Mesothelial cell of epicardium (in vitro differentiated cells): ENCODE measurements around the gene NOB1. TPM values are rescaled to one million over a fixed set of nuclear protein-coding genes. Genes with fewer than 3 reads are reported as not detected.

Source experiments
- DNase-seq, 2 experiments: peaks; one replicate each; pipeline ENCODE4 v3.0.0; 2021; ENCODE audit warnings: low spot score in 2 of 2; ENCODE audit not compliant: unreplicated experiment in 2 of 2
- H3K27ac Mint-ChIP-seq: 2 replicates; pipeline ENCODE4 v1.8.0; 2021; ENCODE audit warnings: mixed read lengths
- H3K27me3 Mint-ChIP-seq: 2 replicates; pipeline ENCODE4 v1.8.0; 2021; ENCODE audit warnings: low read depth, mixed read lengths
- H3K36me3 Mint-ChIP-seq: 2 replicates; pipeline ENCODE4 v1.8.0; 2021; ENCODE audit warnings: mixed read lengths
- H3K4me1 Mint-ChIP-seq: 2 replicates; pipeline ENCODE4 v1.8.0; 2021; ENCODE audit warnings: mixed read lengths
- H3K4me3 Mint-ChIP-seq: 2 replicates; pipeline ENCODE4 v1.8.0; 2021; ENCODE audit warnings: mild to moderate bottlenecking, moderate library complexity, mixed read lengths
- H3K9me3 Mint-ChIP-seq: 2 replicates; pipeline ENCODE4 v1.8.0; 2021; ENCODE audit warnings: mixed read lengths
- total RNA-seq: library from RNA; stranded (reverse); gene quantifications from 3 replicates; pipeline ENCODE4 v1.2.1, GENCODE V29; 2021
- TF ChIP-seq, protein P1 (sequence below): fragments of 200-600 bp; sonication (generic); IDR thresholded peaks from one replicate; pipeline ENCODE4 v1.5.0; 2021; ENCODE audit warnings: antibody characterized with exemption; ENCODE audit not compliant: unreplicated experiment

Gene NOB1
- total RNA-seq, 1 donor from 2014 or later, result 52.9 TPM

DNA sequence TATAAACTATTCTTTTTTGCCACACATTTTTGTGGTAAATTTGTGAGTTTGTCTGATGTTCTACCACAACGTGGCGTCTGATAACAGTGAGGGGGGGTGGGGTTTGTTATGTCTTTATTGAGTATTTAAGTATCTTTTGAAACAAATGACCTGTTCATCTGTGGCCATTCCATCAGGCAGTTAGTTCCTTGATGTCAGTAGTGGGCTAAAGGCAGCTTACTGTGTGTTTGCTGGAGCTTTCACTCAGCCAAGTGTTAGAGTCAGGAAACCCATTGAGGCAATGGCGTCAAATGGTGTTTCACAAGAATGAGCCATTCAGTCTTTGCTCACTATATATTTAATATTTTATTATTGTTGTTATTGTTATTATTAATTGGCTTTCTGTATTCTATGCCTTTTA is 56.3 kb downstream of the NOB1 start:
- no peak overlapping the region for H3K27ac Mint-ChIP-seq
- no peaks in the 10 kb centered on the region for H3K4me1 Mint-ChIP-seq
- H3K9me3 Mint-ChIP-seq, result no peaks in the 10 kb centered on the region

DNA sequence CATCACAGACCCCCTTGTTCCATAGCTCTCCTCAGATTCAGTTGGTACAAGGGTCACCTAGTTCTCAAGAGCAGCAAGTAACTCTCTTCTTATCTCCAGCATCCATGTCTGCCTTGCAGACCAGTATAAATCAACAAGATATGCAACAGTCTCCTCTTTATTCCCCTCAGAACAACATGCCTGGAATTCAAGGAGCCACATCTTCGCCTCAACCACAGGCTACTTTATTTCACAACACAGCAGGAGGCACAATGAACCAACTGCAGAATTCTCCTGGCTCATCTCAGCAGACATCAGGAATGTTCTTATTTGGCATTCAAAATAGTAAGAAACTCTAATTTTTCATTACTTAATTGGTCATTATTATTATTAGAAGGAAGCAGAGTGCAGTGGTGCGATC is 60.8 kb downstream of the NOB1 start:
- Mint-ChIP-seq H3K36me3 (peaks cover 40% of the 10 kb centered on the region), H3K27me3 (no peaks in the 10 kb centered on the region), H3K4me1 (peaks cover 2% of the 10 kb centered on the region), H3K27ac (no peak overlapping the region), H3K9me3 (no peaks in the 10 kb centered on the region), H3K4me3 (no peak overlapping the region)
- TF ChIP-seq, protein P1, sequence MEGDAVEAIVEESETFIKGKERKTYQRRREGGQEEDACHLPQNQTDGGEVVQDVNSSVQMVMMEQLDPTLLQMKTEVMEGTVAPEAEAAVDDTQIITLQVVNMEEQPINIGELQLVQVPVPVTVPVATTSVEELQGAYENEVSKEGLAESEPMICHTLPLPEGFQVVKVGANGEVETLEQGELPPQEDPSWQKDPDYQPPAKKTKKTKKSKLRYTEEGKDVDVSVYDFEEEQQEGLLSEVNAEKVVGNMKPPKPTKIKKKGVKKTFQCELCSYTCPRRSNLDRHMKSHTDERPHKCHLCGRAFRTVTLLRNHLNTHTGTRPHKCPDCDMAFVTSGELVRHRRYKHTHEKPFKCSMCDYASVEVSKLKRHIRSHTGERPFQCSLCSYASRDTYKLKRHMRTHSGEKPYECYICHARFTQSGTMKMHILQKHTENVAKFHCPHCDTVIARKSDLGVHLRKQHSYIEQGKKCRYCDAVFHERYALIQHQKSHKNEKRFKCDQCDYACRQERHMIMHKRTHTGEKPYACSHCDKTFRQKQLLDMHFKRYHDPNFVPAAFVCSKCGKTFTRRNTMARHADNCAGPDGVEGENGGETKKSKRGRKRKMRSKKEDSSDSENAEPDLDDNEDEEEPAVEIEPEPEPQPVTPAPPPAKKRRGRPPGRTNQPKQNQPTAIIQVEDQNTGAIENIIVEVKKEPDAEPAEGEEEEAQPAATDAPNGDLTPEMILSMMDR, result no peak
- no peak for DNase-seq

More for the DNA sequence above, 56.3 kb downstream of the NOB1 start:
- DNase-seq, result no peak
- TF ChIP-seq, protein P1, result no peak
- no peaks in the 10 kb centered on the region for H3K27me3 Mint-ChIP-seq
- H3K36me3 Mint-ChIP-seq, result peaks cover 20% of the 10 kb centered on the region
- H3K4me3 Mint-ChIP-seq, result no peak overlapping the region

DNA sequence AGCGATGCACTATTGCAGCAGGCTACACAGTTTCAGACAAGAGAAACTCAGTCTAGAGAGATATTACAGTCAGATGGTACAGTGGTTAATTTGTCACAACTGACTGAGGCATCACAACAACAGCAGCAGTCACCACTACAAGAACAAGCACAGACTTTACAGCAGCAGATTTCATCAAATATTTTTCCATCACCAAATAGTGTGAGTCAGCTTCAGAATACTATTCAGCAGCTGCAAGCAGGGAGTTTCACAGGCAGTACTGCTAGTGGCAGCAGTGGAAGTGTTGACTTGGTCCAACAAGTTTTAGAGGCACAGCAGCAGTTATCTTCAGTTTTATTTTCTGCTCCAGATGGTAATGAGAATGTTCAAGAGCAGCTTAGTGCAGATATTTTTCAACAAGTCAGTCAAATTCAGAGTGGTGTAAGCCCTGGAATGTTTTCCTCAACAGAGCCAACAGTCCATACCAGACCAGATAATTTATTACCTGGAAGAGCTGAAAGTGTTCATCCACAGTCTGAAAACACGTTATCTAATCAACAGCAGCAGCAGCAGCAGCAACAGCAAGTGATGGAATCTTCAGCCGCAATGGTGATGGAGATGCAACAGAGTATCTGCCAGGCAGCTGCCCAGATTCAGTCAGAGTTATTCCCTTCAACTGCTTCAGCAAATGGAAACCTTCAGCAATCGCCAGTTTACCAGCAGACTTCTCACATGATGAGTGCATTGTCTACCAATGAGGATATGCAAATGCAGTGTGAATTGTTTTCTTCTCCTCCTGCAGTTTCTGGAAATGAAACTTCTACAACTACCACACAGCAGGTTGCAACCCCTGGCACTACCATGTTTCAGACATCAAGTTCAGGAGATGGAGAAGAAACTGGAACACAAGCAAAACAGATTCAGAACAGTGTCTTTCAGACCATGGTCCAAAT is 62.5 kb downstream of the NOB1 start:
- H3K27me3 Mint-ChIP-seq, result no peaks in the 10 kb centered on the region
- no peak for DNase-seq
- peaks cover 2% of the 10 kb centered on the region for H3K4me1 Mint-ChIP-seq
- no peak overlapping the region for H3K4me3 Mint-ChIP-seq
- H3K9me3 Mint-ChIP-seq, result no peaks in the 10 kb centered on the region
- H3K36me3 Mint-ChIP-seq, result peaks cover 38% of the 10 kb centered on the region
- H3K27ac Mint-ChIP-seq, result peak overlapping the region; percentile 41
- TF ChIP-seq, protein P1, result no peak

Other genes with a start within 250 kb of the NOB1 start
- 82.7 to 92.5 TPM (median 90.6 TPM) in 3 replicates for gene NFAT5, start 189.0 kb downstream of the NOB1 start, total RNA-seq
- 30.9 to 33.3 TPM (median 31.8 TPM) in 3 replicates for gene NQO1, start 28.4 kb downstream of the NOB1 start, total RNA-seq
- gene WWP2, start 7.4 kb upstream of the NOB1 start, total RNA-seq, result 32.4 to 39.6 TPM (median 33.8 TPM) in 3 replicates
- gene CLEC18A, start 196.4 kb upstream of the NOB1 start, total RNA-seq, result 2.2 to 2.4 TPM (median 2.4 TPM) in 3 replicates